CD14-positive monocyte (primary cell): ENCODE measurements around the gene TSPAN19. TPM values are rescaled to one million over a fixed set of nuclear protein-coding genes. Genes with fewer than 3 reads are reported as not detected.

Experiments
- DNase-seq, 3 donors: peaks; one replicate each; pipeline ENCODE4 v3.0.0-alpha.2; 2011 to 2022
- H2AFZ ChIP-seq: 2 replicates; pipeline ENCODE4 v1.6.0; 2012; ENCODE audit warnings: mild to moderate bottlenecking, low read depth, low read length, inconsistent platforms; ENCODE audit not compliant: insufficient read depth, poor library complexity, severe bottlenecking
- H3K27ac ChIP-seq, 2 donors: 1 replicate in 1 of 2; 2 replicates in 1 of 2; pipeline ENCODE4 v1.5.1; 2012 to 2013; ENCODE audit warnings: low read length in 2 of 2, control low read depth in 1 of 2, inconsistent platforms in 1 of 2, low read depth in 1 of 2, mild to moderate bottlenecking in 1 of 2
- H3K27me3 ChIP-seq, 2 donors: one replicate each; pipeline versions ENCODE4 v1.6.0 to v1.6.1; 2011 to 2013; ENCODE audit warnings: low read length in 2 of 2; ENCODE audit not compliant: control insufficient read depth in 2 of 2, insufficient read depth in 2 of 2
- H3K36me3 ChIP-seq, 2 donors: replicated peaks in 1 of 2; 1 replicate in 1 of 2; 2 replicates in 1 of 2; pipeline versions ENCODE4 v1.5.1 to v1.6.1; 2012 to 2013; ENCODE audit warnings: low read length in 2 of 2, control low read depth in 1 of 2, inconsistent platforms in 1 of 2, mild to moderate bottlenecking in 1 of 2; ENCODE audit not compliant: insufficient read depth in 2 of 2, control insufficient read depth in 1 of 2
- H3K4me1 ChIP-seq, 2 donors: 1 replicate in 1 of 2; 2 replicates in 1 of 2; pipeline versions ENCODE4 v1.5.1 to v1.6.1; 2012 to 2013; ENCODE audit warnings: low read length in 2 of 2, control low read depth in 1 of 2, inconsistent platforms in 1 of 2, mild to moderate bottlenecking in 1 of 2, moderate library complexity in 1 of 2; ENCODE audit not compliant: insufficient read depth in 2 of 2, control insufficient read depth in 1 of 2
- H3K4me2 ChIP-seq: replicated peaks from 2 replicates; pipeline ENCODE3; 2012; ENCODE audit warnings: low read length, moderate library complexity, mild to moderate bottlenecking; ENCODE audit not compliant: poor library complexity, severe bottlenecking; ENCODE audit errors: extremely low read depth
- H3K4me3 ChIP-seq, 3 experiments: fragments of 200-600 bp in 1 of 3; sonication (generic) in 1 of 3; replicated peaks in 1 of 3; 1 replicate in 2 of 3; 2 replicates in 1 of 3; pipeline ENCODE4 v1.5.1; 2011 to 2013; ENCODE audit warnings: low read length in 3 of 3, mild to moderate bottlenecking in 3 of 3, control low read depth in 2 of 3, low read depth in 2 of 3, inconsistent platforms in 1 of 3, moderate library complexity in 1 of 3
- H3K79me2 ChIP-seq: 2 replicates; pipeline ENCODE4 v1.6.0; 2012; ENCODE audit warnings: mild to moderate bottlenecking, control low read depth, inconsistent platforms, low read length, moderate library complexity; ENCODE audit not compliant: insufficient read depth
- H3K9ac ChIP-seq: 2 replicates; pipeline ENCODE4 v1.6.0; 2017; ENCODE audit warnings: low read length, mild to moderate bottlenecking; ENCODE audit not compliant: insufficient read depth, poor library complexity, severe bottlenecking
- H3K9me3 ChIP-seq, 2 donors: replicated peaks in 1 of 2; 1 replicate in 1 of 2; 2 replicates in 1 of 2; pipeline versions ENCODE4 v1.5.1 to v1.6.1; 2012 to 2013; ENCODE audit warnings: low read length in 2 of 2, control low read depth in 1 of 2; ENCODE audit not compliant: control insufficient read depth in 1 of 2, insufficient read depth in 1 of 2
- H4K20me1 ChIP-seq: 2 replicates; pipeline ENCODE4 v1.6.0; 2012; ENCODE audit warnings: mild to moderate bottlenecking, low read length, control low read depth, moderate library complexity; ENCODE audit not compliant: insufficient read depth
- H3K27ac Mint-ChIP-seq, 7 donors: one replicate each; pipeline ENCODE4 v1.8.0; 2020; ENCODE audit warnings: mild to moderate bottlenecking in 7 of 7, mixed read lengths in 7 of 7, moderate library complexity in 6 of 7, inconsistent platforms in 2 of 7
- H3K27me3 Mint-ChIP-seq, 3 donors: one replicate each; pipeline ENCODE4 v1.8.0; 2021 to 2022; ENCODE audit warnings: low read depth in 3 of 3, mild to moderate bottlenecking in 3 of 3, mixed read lengths in 3 of 3, moderate library complexity in 3 of 3, inconsistent platforms in 1 of 3
- H3K36me3 Mint-ChIP-seq, 2 donors: one replicate each; pipeline ENCODE4 v1.8.0; 2020; ENCODE audit warnings: mixed read lengths in 2 of 2, inconsistent platforms in 1 of 2, mild to moderate bottlenecking in 1 of 2
- H3K4me1 Mint-ChIP-seq: one replicate; pipeline ENCODE4 v1.8.0; 2020; ENCODE audit warnings: mild to moderate bottlenecking, mixed read lengths
- H3K4me3 Mint-ChIP-seq, 2 donors: one replicate each; pipeline ENCODE4 v1.8.0; 2020; ENCODE audit warnings: mild to moderate bottlenecking in 2 of 2, mixed read lengths in 2 of 2, moderate library complexity in 1 of 2
- H3K9me3 Mint-ChIP-seq, 7 donors: one replicate each; pipeline ENCODE4 v1.8.0; 2020 to 2022; ENCODE audit warnings: mixed read lengths in 7 of 7, mild to moderate bottlenecking in 6 of 7, moderate library complexity in 6 of 7, inconsistent platforms in 2 of 7
- CTCF ChIP-seq: fragments of 200-600 bp; IDR thresholded peaks from one replicate; pipeline ENCODE4 v1.8.0; 2022; ENCODE audit warnings: antibody characterized with exemption, mild to moderate bottlenecking
- WGBS: methylation state at CpG from one replicate; pipeline ENCODE4 v1.1.5; 2013; ENCODE audit warnings: missing lambda C conversion rate; ENCODE audit not compliant: insufficient coverage; 5-methylcytosine and 5-hydroxymethylcytosine counted together
- intact Hi-C, 2 donors: fragments of 100-400 bp; cut with micrococcal nuclease; formaldehyde crosslinking; loops; one replicate each; pipeline versions ENCODE4 v1.15.0 to v1.15.1; 2023
- polyA plus RNA-seq, 3 donors: library from polyadenylated mRNA; depleted of rRNA in 1 of 3; unstranded in 2 of 3; stranded (reverse) in 1 of 3; fragments of 300-500 nt in 2 of 3; fragments of >200 nt in 1 of 3; fragmentation: Illumina TruSeq in 2 of 3; gene quantifications; 1 replicate in 2 of 3; 2 replicates in 1 of 3; pipeline ENCODE4 v1.2.3, GENCODE V29; 2012 to 2021

The TSPAN19 gene
- polyA plus RNA-seq, 3 donors = not detected

- H3K9me3 Mint-ChIP-seq = no peaks in the 10 kb centered on the region
- H3K36me3 Mint-ChIP-seq = no peaks in the 10 kb centered on the region
- H3K27ac Mint-ChIP-seq = no peak overlapping the region
- H3K4me3 Mint-ChIP-seq = no peak overlapping the region
- Histone ChIP-seq H2AFZ (no peak overlapping the region), H3K4me1 (no peaks in the 10 kb centered on the region), H3K9me3 (no peaks in the 10 kb centered on the region), H3K4me2 (no peak overlapping the region), H3K9ac (no peak overlapping the region), H3K36me3 (no peaks in the 10 kb centered on the region), H3K79me2 (no peaks in the 10 kb centered on the region), H3K27ac (no peak overlapping the region), H4K20me1 (no peaks in the 10 kb centered on the region), H3K27me3 (no peaks in the 10 kb centered on the region), H3K4me3 (no peak overlapping the region)
- TF ChIP-seq CTCF = peak; percentile 56
- no peaks in the 10 kb centered on the region for H3K4me1 Mint-ChIP-seq
- no peak for DNase-seq
- intact Hi-C loops = no loop called here
- peaks cover 4 to 10% (median 5%) of the 10 kb centered on the region in 3 donors for H3K27me3 Mint-ChIP-seq
These were observed 6.6 kb downstream of the TSPAN19 start for GRCh38 chr12:85029456-85029855.

- H3K9me3 Mint-ChIP-seq = no peaks in the 10 kb centered on the region
- no peaks in the 10 kb centered on the region for H3K9me3 ChIP-seq
- H4K20me1 ChIP-seq = no peaks in the 10 kb centered on the region
- no peak overlapping the region for H3K27ac ChIP-seq
- H3K79me2 ChIP-seq = no peaks in the 10 kb centered on the region
- no peaks in the 10 kb centered on the region for H3K36me3 Mint-ChIP-seq
- H3K9ac ChIP-seq = no peak overlapping the region
- H3K4me1 ChIP-seq = no peaks in the 10 kb centered on the region
- no peak overlapping the region for H3K27ac Mint-ChIP-seq
- peaks cover 0 to 3% (median 2%) of the 10 kb centered on the region in 3 donors for H3K27me3 Mint-ChIP-seq
- no peak for DNase-seq
- no peak overlapping the region for H3K4me2 ChIP-seq
- H2AFZ ChIP-seq = no peak overlapping the region
- WGBS = no CpG with 5 or more reads among the region's 2 CpGs
- H3K4me1 Mint-ChIP-seq = no peaks in the 10 kb centered on the region
- H3K27me3 ChIP-seq = peaks cover 0 to 2% of the 10 kb centered on the region in 2 donors
- no peak overlapping the region for H3K4me3 ChIP-seq
- intact Hi-C loops = no loop called here
- no peak overlapping the region for H3K4me3 Mint-ChIP-seq
- no peaks in the 10 kb centered on the region for H3K36me3 ChIP-seq
- TF ChIP-seq CTCF = no peak
These were observed 18.0 kb downstream of the TSPAN19 start for GRCh38 chr12:85018098-85018497.
